A549 (cell line): Measurements from ENCODE around the gene MZF1. TPM values are rescaled to one million over a fixed set of nuclear protein-coding genes. Genes with fewer than 3 reads are reported as not detected.

ENCODE experiments used
- ATAC-seq, 2 experiments: fragments of 200-7000 bp in 1 of 2; fragments of >200 bp in 1 of 2; cut with Nextera tagmentation in 1 of 2; cut with Tn5 transposase in 1 of 2; 3 replicates each; pipeline versions ENCODE4 v1.8.0 to v1.9.1; 2018 to 2020; ENCODE audit warnings: mild to moderate bottlenecking in 1 of 2, moderate library complexity in 1 of 2
- CTCF ChIA-PET: fragments of 300-600 bp; sonication (Branson Sonifier 250); formaldehyde crosslinking; extraction: SDS; loops from one replicate; lab custom pipeline; 2021; ENCODE audit warnings: antibody characterized with exemption, inconsistent platforms; lab: Yijun Ruan, JAX
- POLR2A ChIA-PET: fragments of 350-600 bp; formaldehyde crosslinking; extraction: SDS; loops from one replicate; lab custom pipeline; 2021; ENCODE audit warnings: antibody characterized with exemption, inconsistent platforms; lab: Yijun Ruan, JAX
- DNase-seq, 2 experiments: peaks; one replicate each; pipeline versions ENCODE4 v3.0.0 to v3.0.0-alpha.2; 2011 to 2016; ENCODE audit warnings: low read depth in 1 of 2, low spot score in 1 of 2
- FAIRE-seq: peaks from 2 replicates; lab custom pipeline; 2011; peaks lifted over from hg19 to GRCh38; lab: Jason Lieb, UNC
- H3K27ac ChIP-seq, 2 experiments: fragments of >200 bp; sonication (Bioruptor Twin); formaldehyde crosslinking; 3 replicates each; pipeline ENCODE4 v1.5.1; 2016 to 2017
- H3K4me1 ChIP-seq: fragments of >200 bp; sonication (Bioruptor Twin); formaldehyde crosslinking; 3 replicates; pipeline ENCODE4 v1.6.1; 2016
- H3K4me2 ChIP-seq: fragments of >200 bp; sonication (Bioruptor Twin); formaldehyde crosslinking; 3 replicates; pipeline ENCODE4 v1.6.1; 2016
- H3K4me3 ChIP-seq: fragments of >200 bp; sonication (Bioruptor Twin); formaldehyde crosslinking; 3 replicates; pipeline ENCODE4 v1.5.1; 2016
- H3K9me3 ChIP-seq: fragments of >200 bp; sonication (Bioruptor Twin); formaldehyde crosslinking; 3 replicates; pipeline ENCODE4 v1.6.1; 2016
- FOXS1 ChIP-seq: fragments of 250-450 bp; sonication (Bioruptor Pico); IDR thresholded peaks from 2 replicates; pipeline ENCODE4 v1.5.0; 2020; ENCODE audit warnings: mild to moderate bottlenecking, moderate library complexity
- GATA3 ChIP-seq: IDR thresholded peaks from 2 replicates; pipeline ENCODE4 v1.6.1; 2012; ENCODE audit warnings: borderline replicate concordance
- HOXA7 ChIP-seq: fragments of 250-450 bp; sonication (Bioruptor Pico); IDR thresholded peaks from 2 replicates; pipeline ENCODE4 v1.5.0; 2020; ENCODE audit warnings: mild to moderate bottlenecking, moderate library complexity
- HOXB13 ChIP-seq: fragments of 250-450 bp; sonication (Bioruptor Pico); IDR thresholded peaks from 2 replicates; pipeline ENCODE4 v1.5.0; 2020; ENCODE audit warnings: low read depth, mild to moderate bottlenecking, moderate library complexity
- JUN ChIP-seq, 2 experiments: fragments of >200 bp; sonication (Bioruptor Twin); formaldehyde crosslinking; IDR thresholded peaks; 2 replicates in 1 of 2; 3 replicates in 1 of 2; pipeline ENCODE4 v1.6.1; 2016 to 2017
- MAZ ChIP-seq: fragments of 150-350 bp; IDR thresholded peaks from 2 replicates; pipeline ENCODE4 v1.6.1; 2014; ENCODE audit warnings: antibody characterized with exemption, low read depth, low read length, borderline replicate concordance
- NFE2L2 ChIP-seq: fragments of 150-350 bp; conservative IDR thresholded peaks from 2 replicates; pipeline ENCODE4 v1.6.1; 2014; ENCODE audit warnings: low read length
- POLR2A ChIP-seq: IDR thresholded peaks from 2 replicates; pipeline ENCODE4 v1.6.1; 2012; ENCODE audit warnings: mild to moderate bottlenecking, low read length
- POLR2AphosphoS2 ChIP-seq: conservative IDR thresholded peaks from 2 replicates; pipeline ENCODE4 v1.6.1; 2012; ENCODE audit warnings: low read length, improper control_type of control experiment, inconsistent platforms
- RAD21 ChIP-seq, 2 experiments: fragments of >200 bp in 1 of 2; sonication (Bioruptor Twin) in 1 of 2; formaldehyde crosslinking in 1 of 2; IDR thresholded peaks in 1 of 2; conservative IDR thresholded peaks in 1 of 2; 2 replicates in 1 of 2; 3 replicates in 1 of 2; pipeline ENCODE4 v1.6.1; 2012 to 2018; ENCODE audit warnings: inconsistent platforms in 1 of 2
- ZFP36 ChIP-seq: fragments of 450-650 bp; IDR thresholded peaks from 2 replicates; pipeline ENCODE4 v1.6.1; 2014; ENCODE audit warnings: borderline replicate concordance; ENCODE audit not compliant: partially characterized antibody
- ZNF302 ChIP-seq: fragments of 250-450 bp; sonication (Bioruptor Pico); IDR thresholded peaks from 2 replicates; pipeline ENCODE4 v1.9.0; 2021; ENCODE audit warnings: inconsistent platforms, mild to moderate bottlenecking, moderate library complexity
- WGBS: methylation state at CpG from one replicate; pipeline ENCODE4 v1.1.6; 2017; ENCODE audit errors: missing lambda C conversion rate; 5-methylcytosine and 5-hydroxymethylcytosine counted together
- polyA plus RNA-seq, 4 experiments: library from polyadenylated mRNA; depleted of rRNA in 3 of 4; stranded (reverse); fragments of >200 nt; fragmentation: RNase III in 1 of 4; extraction: RNeasy Plus Mini Kit Qiagen cat#74134 plus additional on column Dnase treatment in 1 of 4; gene quantifications; 2 replicates in 3 of 4; 3 replicates in 1 of 4; pipeline ENCODE4 v1.2.3, GENCODE V29; 2011 to 2017
- TF ChIP-seq, protein P1 (sequence below): IDR thresholded peaks from 2 replicates; pipeline ENCODE4 v1.6.1; 2012
- TF ChIP-seq, protein P2 (sequence below): fragments of >200 bp; sonication (Bioruptor Twin); formaldehyde crosslinking; IDR thresholded peaks from 2 replicates; pipeline ENCODE4 v1.6.1; 2016
- TF ChIP-seq, protein P3 (sequence below): fragments of >200 bp; sonication (Bioruptor Twin); formaldehyde crosslinking; IDR thresholded peaks from 3 replicates; pipeline ENCODE4 v1.6.1; 2016

MZF1 gene
- polyA plus RNA-seq, 2 of the 4 experiments (the other 2 are of a cell fraction), result 19.5 to 20.3 TPM

DNA sequence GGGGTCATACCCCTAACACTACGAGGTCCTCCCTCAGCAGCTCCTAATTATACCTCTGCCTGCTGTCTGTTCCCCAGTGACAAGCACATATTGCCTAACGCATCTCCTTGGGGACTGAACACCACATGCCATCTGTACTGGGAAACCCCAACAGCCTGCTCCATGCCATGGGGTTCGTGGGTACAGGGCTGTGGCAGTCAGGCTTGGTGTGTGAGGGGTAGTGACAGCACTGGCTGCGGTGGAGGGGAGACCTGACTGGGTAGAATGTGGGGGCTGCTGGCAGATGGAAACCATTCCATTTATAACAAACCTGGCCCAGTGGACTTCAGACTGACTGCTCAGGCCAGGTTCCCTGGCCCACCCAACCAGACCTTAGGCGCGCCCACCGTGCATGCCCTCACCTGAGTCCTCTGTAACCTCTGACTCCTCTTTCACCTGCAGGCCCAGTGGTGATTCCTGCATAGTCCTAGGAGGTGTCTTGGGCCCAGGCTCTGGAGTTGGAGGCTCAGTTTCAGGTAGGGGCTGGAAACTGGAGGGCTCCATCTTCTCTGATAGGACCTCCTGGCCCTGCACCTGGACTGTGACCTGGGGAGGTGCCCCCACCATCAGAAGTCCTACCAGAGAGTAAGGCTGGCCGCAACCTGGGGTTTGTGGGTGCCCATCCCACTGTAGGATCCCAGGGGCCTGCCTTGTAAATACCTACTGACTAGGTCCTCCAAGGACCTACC lies 3.0 kb downstream of the MZF1 start:
- ChIA-PET CTCF (interaction anchor here (1.0 to 3.3 kb wide), 3 partner anchors 11 to 56 kb away, joined by 3 to 16 read pairs (median 3); partner anchors contain the start of gene ZBTB45), POLR2A (interaction anchor here (0.7 to 1.9 kb wide), 3 partner anchors 11 to 26 kb away, joined by 3 to 6 read pairs (median 5); partner anchors contain the start of gene TRIM28)
- Histone ChIP-seq H3K27ac (no peak overlapping the region), H3K4me3 (no peak overlapping the region), H3K4me2 (no peak overlapping the region), H3K4me1 (peaks cover 15% of the 10 kb centered on the region), H3K9me3 (no peaks in the 10 kb centered on the region)
- 0 out of 5 replicates have a peak, but pooled peaks of 1 of the 2 experiments have one; percentile 2 for TF ChIP-seq JUN (IDR thresholded peaks at IDR 0.05)
- TF ChIP-seq, protein P1, sequence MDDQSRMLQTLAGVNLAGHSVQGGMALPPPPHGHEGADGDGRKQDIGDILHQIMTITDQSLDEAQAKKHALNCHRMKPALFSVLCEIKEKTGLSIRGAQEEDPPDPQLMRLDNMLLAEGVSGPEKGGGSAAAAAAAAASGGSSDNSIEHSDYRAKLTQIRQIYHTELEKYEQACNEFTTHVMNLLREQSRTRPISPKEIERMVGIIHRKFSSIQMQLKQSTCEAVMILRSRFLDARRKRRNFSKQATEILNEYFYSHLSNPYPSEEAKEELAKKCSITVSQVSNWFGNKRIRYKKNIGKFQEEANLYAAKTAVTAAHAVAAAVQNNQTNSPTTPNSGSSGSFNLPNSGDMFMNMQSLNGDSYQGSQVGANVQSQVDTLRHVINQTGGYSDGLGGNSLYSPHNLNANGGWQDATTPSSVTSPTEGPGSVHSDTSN, result no peak; the same call in 1 of the 2 replicates
- no peak for DNase-seq
- FAIRE-seq, result no peak
- ATAC-seq, result no peak
- WGBS, result 79% methylated on average over 8 of the region's 8 CpGs

DNA sequence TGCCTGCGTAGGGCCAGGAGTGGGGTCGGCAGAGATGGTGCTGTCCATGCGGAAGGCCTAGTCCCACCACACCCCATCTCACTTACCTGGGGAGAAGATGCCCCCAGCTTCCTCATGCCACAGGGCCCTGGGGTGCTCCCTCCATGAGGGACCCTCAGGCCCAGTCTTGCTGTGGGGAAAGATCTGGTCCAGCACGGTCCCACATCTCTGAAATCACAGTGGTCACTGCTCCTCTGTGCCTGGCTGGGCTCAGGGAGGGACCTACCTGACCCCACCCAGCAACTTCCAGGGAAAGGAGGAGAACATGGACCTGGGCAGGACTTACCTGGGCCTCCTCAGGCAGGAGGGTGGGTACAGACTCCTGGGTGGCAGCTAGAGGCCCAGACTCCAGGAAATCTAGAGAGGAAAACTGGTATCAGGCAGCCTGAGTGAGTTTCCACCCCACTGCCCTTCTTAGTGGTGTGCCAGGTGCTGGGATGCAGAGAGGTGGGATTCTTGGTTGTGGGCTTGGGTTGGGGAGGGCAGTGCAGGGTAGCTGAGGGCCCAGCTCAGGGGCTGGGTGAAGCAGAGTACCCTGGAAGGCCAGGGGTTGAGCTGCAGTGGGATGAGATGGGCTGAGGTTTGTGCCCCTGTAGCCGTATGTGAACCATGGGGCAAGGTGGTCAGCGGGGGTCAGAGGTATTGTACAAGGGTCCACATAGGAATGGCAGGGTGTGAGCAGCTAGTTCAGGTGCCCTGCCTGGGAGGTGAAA lies 3.8 kb downstream of the MZF1 start:
- H3K4me2 ChIP-seq, result no peak overlapping the region
- no peaks in the 10 kb centered on the region for H3K9me3 ChIP-seq
- TF ChIP-seq JUN (IDR thresholded peaks at IDR 0.05) (0 out of 5 replicates have a peak, but pooled peaks of 1 of the 2 experiments have one; percentile 23), POLR2A (no peak)
- TF ChIP-seq, protein P1, result peak; percentile 46; the same call in 1 of the 2 replicates
- peaks cover 12% of the 10 kb centered on the region for H3K4me1 ChIP-seq
- H3K27ac ChIP-seq, result no peak overlapping the region
- no peak overlapping the region for H3K4me3 ChIP-seq
- ChIA-PET POLR2A (interaction anchor here (1.0 to 1.9 kb wide), 2 partner anchors 10 to 26 kb away, joined by 5 to 6 read pairs; partner anchors contain the start of gene TRIM28), CTCF (interaction anchor here (1.0 kb wide), 1 partner anchor 10 kb away, joined by 3 read pairs; no protein-coding TSS in a partner anchor)
- DNase-seq, result no peak
- FAIRE-seq, result no peak
- 90% methylated on average over 6 of the region's 6 CpGs for WGBS
- no peak for ATAC-seq

DNA sequence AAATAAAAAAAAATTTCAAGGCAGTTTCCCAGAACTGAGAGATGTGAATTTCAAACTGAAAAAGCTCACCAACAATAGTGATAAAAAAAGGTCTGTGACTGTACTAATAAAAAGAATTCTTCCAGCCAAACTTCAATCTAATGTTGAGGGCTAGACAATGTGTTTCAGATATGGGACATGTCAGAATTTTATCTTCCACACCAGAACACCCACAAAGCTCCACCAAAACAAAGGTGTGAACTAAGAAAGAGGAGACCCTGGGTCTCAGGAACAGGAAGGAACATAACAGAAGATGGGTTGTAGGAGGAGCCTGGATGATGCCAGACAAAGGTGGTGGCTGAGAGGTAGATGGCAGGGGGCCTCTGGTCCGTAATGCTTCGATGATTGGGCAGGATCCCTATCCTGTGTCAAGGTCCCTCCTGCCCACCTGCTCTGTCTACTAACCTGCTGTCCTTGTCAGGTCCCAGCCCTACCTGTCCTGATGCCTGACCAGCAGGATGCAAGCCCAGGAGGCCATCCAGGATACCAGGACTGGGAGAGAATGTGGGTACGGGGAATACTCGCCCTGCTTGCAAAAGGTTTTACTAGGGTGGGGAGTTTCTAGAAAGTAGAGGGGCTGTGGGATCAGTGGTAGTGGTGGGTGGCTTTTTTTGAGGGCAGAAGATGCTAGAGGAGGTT lies 4.5 kb downstream of the MZF1 start:
- CTCF ChIA-PET, result interaction anchor here (1.1 kb wide), 1 partner anchor 13 kb away, joined by 4 read pairs; no protein-coding TSS in a partner anchor
- Histone ChIP-seq H3K9me3 (no peaks in the 10 kb centered on the region), H3K4me1 (peaks cover 7% of the 10 kb centered on the region), H3K4me2 (no peak overlapping the region), H3K27ac (no peak overlapping the region), H3K4me3 (no peak overlapping the region)
- POLR2A ChIA-PET, result interaction anchor here (1.5 kb wide), 1 partner anchor 9 kb away, joined by 7 read pairs; no protein-coding TSS in a partner anchor
- 87% methylated on average over 4 of the region's 4 CpGs for WGBS
- no peak for FAIRE-seq
- DNase-seq, result no peak
- no peak for ATAC-seq
- no peak for TF ChIP-seq RAD21 (conservative IDR thresholded peaks at IDR 0.05 in 1 of 2, IDR thresholded peaks at IDR 0.05 in 1 of 2)
- TF ChIP-seq, protein P2, sequence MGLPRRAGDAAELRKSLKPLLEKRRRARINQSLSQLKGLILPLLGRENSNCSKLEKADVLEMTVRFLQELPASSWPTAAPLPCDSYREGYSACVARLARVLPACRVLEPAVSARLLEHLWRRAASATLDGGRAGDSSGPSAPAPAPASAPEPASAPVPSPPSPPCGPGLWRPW, result no peak
- no peak for TF ChIP-seq NFE2L2
- no peak for TF ChIP-seq HOXA7 (CRISPR knock-in tag)
- TF ChIP-seq POLR2A, result no peak
- no peak for TF ChIP-seq JUN (IDR thresholded peaks at IDR 0.05)
- TF ChIP-seq MAZ, result no peak
- TF ChIP-seq FOXS1 (CRISPR knock-in tag), result no peak
- TF ChIP-seq, protein P3, sequence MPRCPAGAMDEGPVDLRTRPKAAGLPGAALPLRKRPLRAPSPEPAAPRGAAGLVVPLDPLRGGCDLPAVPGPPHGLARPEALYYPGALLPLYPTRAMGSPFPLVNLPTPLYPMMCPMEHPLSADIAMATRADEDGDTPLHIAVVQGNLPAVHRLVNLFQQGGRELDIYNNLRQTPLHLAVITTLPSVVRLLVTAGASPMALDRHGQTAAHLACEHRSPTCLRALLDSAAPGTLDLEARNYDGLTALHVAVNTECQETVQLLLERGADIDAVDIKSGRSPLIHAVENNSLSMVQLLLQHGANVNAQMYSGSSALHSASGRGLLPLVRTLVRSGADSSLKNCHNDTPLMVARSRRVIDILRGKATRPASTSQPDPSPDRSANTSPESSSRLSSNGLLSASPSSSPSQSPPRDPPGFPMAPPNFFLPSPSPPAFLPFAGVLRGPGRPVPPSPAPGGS, result no peak
- no peak for TF ChIP-seq ZNF302 (CRISPR knock-in tag)
- TF ChIP-seq HOXB13 (CRISPR knock-in tag), result no peak
- no peak for TF ChIP-seq ZFP36
- TF ChIP-seq POLR2AphosphoS2, result no peak; the same call in 1 of the 2 replicates
- TF ChIP-seq GATA3, result no peak
